Right lobe of liver (tissue), 4 donors: ENCODE results near the gene PNPLA7.

Experiments
- CTCF ChIP-seq, 4 donors: fragments of 200-600 bp in 3 of 4; fragments of 450-650 bp in 1 of 4; IDR thresholded peaks; one replicate each; pipeline versions ENCODE4 v1.5.1 to v1.8.0; 2016 to 2022; ENCODE audit warnings: antibody characterized with exemption in 4 of 4, mild to moderate bottlenecking in 2 of 4
- POLR2A ChIP-seq: fragments of 450-650 bp; IDR thresholded peaks from one replicate; pipeline ENCODE4 v1.6.1; 2017; ENCODE audit warnings: antibody characterized with exemption, mild to moderate bottlenecking
- donor health status: DM: no; HTN: no; CAD: no.
- donor health status: DM: no; HTN: no; CAD: no.
- donor health status: DM: no; HTN: yes; CAD: no.

GRCh38 chr9:137445275-137445807 is 104.9 kb downstream of the PNPLA7 start:
- TF ChIP-seq CTCF (IDR thresholded peaks at IDR 0.05) (peak; percentile 78 to 85 (median 80)), POLR2A (no peak)
